HG02759 (cell line): ENCODE data around the gene SPNS2.

ENCODE experiments used
- ATAC-seq: cut with Tn5 transposase; IDR thresholded peaks from one replicate; pipeline ENCODE4 v1.9.1; 2021; ENCODE audit warnings: mild to moderate bottlenecking, moderate library complexity; ENCODE audit not compliant: unreplicated experiment

The SPNS2 gene

DNA sequence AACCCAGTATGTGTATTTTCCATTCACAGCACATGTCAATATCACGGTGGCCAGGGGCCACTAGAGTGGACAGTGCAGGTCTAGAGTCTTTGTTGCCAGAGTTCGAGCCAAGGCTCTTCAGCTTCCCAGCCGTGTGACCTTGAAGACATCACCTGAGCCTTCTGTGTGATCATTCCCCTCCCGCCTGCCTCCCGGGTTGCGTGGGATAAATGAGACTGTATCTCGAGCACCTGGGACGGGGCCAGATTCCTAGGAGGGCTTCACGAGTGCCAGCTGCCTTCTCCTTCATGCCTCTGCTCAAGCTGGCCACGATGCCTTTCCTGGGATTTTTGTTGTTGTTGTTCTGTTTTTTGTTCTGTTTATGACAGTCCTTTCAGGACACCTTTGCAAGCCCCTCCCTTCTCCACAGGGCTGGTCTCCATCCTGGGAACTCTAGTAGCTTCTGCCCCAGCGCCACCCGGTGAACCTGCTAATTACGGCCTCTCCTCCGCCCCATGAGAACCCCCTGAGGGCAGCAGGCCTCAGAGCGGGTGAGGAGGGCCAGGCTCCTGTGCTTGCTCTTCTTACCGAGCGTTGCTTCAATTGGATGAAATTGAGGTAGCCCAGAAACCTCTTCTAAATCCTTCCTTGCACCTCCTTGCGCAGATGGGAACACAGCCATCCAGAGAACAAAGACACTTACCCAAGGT, 3.9 kb downstream of the SPNS2 start:
- no peak for ATAC-seq

DNA sequence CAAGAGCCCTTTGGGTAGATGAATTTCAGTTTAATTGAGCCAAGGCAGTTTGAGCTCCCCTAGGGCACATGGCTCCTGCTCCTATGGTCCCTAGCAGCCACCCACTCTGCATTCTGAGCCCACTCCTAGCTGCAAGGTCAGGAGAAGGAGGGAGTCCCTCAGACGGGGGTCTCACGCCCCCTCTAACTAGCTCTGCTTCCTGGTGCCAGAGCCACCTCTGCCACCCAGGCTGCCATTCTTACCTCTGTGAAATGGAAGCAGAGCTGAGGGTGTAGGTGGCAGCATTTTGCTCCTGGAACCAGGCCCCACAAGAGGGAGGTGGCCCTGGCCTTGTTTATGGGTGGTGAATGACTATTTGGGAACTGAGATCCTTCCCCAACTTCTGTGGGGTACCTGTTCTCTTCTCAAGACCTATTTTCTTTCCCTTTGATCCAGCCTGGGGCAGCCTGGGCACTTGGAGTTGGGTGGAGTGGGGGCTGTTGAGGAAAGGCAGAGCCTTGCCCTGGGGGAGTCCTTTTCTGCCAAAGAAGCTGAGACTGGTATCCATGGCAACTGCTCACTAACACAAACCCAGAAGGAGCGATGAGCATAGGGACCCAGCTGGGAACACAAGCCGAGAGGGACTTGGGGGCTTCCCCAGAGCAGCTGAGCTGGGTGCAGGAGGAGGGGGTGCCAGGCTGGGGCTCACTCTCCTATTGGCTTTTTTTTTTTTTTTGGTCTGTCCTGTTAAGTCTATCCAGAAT, 4.8 kb downstream of the SPNS2 start:
- no peak for ATAC-seq

DNA sequence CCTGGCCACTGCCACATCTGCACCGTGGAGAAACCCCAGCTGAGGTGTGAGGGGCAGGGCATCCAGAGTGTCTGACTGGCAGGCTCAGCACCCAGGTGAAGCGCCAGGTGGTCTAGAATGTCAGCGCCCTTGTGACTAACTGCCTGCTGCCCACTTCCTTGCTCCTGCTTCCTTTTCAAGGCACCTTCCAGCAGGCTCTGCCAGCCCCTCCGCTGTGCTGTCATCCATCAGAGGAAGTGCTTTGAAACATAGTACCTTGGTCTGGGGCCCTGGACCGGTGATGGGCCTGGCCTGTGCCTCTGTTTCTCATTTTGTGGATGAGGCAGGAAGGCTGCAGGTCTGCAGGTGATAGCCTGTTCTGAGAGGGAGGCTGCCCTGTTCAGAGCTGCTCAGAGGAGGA, 5.5 kb downstream of the SPNS2 start:
- no peak for ATAC-seq

DNA sequence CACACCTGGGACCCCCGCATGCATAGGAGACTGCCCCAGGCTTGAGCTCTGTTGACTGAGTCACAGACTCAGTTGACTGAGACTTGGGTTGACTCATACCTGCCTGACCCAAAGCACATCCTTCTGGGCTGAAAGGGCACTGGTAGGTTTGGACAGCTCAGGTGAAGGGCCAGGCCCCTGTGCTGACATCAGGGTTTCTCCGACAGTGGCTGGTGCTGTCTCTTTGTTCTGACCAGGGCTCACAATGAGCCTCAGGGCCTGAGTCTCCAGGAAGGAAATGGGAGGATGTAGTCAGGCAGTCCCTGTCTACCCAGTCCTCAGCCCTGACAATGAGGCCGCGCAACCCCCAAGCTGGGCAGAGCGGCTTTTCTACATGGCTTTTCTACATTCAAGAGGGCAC, 6.5 kb downstream of the SPNS2 start:
- ATAC-seq: no peak

DNA sequence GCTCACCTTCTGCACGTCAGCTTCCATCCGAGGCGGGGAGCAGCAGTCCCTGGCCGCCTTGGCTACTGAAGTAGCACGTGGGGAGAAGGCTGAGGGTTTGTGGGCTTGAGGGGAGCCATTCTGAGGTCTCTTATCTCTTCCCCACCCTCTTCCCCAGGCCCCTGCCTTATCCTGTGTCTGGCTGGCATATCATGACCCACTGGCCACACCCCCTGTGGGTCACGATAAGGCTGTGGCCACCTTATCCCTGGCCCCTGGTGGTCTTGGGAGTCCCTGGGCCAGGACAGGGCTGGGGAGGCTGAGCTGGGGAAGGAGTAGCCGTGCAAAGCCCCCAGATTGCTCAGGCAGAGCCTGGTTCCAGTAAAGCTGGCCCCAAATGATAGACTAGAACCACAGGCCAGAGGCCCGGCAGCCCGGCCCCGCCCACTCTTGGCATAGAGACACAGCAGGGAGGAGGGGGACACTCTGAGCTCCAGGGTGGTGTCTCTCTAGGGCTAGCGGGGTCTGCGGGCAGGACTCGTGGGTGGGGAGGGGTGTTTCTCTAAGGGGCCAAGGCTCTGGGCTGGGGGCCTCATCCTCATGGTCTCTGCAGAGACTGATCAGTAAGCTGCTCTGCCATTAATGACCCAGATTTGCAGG, 7.6 kb downstream of the SPNS2 start:
- ATAC-seq: no peak

DNA sequence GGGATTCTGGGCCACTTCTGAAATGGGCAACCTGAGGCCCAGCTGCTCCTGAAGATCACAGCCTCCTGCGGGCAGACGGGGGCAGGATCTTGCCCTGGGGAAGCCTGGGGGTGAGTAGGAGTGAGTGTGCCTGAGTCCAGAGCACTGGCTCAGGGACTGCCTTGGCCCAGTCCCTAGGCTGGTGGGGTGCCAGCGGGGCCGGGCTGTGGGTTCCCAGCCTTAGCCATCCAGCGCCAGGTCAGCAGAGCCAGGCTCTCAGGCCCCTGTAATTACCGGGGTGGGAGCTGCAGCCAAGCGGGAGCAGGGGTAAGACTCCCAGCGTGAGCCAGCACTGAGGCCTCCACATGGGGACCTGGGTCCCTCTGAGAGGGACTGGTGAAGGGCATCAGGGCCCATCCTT, 8.2 kb downstream of the SPNS2 start:
- ATAC-seq: no peak

DNA sequence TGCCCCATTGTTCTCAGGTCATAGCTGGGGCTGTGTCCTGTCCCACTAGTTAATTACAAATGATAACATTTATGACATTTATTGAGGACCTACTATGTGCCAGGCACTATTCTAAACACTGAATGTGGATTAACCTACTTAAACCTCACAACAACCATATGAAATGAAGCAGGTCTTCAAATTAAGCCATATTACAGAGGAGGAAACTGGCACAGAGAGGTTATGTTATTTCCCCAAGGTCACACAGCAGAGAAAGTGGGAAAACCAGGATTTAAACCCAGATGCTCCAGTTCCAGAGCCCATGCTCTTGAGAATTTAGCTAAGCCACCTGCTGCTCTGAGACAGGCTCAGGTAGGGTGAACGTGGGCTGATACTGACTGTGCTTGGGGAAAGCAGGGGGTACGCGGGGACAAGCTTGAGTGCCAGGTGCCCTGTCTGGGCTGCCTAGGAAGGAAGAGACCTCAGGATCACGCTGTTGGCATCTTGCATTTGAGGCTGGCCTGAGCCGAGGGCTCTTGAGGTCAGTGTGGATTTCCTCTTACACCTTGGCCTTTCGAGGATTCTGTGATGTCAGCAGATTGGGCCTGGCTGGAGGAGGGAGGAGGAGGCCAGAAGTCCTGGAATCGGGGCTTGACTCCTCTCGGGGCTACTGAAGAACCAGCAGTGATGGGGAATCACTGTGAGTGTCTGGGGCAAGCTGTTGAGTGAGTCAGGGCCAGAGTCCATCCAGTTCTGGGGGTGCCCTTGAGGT, 8.9 kb downstream of the SPNS2 start:
- ATAC-seq: no peak

DNA sequence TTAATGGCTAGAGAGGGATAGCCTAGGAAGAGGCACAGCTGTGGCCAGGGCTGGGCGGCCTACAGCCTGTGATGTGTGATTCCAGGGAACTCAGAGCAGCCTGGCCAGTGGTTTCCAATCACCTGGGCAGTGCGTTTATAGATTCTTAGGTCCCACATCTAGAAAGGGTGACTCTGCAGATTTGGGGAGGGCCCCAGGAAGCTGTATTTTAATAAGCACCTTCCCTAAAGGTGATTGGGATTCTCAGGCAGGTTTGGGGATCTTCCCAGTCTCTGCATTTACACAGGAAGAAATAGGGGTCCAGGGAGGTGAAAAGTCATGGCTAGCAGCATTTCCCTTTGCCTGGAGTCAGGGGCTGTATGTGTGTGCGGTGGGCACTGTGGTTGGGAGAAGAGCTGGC, 9.5 kb downstream of the SPNS2 start:
- ATAC-seq: no peak

DNA sequence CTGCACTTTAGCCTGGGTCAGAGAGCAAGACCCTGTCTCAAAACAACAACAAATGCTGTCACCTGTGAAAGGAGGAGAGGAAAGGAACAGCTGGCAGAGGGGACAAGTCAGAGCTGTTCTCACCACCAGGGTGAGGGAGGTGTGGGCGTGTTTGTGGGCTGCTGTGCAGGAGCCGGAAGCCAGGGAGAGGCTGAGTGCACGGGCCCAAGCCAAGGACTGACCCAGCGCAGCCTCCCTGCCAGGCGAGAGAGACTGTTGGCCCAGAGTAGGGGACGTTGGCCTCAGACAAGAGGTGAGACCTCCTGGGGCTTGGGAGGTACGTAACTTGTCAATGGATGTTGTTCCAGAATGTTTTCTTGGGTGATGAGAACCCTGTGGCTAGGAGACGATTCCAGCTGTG, 10.7 kb downstream of the SPNS2 start:
- ATAC-seq: no peak

DNA sequence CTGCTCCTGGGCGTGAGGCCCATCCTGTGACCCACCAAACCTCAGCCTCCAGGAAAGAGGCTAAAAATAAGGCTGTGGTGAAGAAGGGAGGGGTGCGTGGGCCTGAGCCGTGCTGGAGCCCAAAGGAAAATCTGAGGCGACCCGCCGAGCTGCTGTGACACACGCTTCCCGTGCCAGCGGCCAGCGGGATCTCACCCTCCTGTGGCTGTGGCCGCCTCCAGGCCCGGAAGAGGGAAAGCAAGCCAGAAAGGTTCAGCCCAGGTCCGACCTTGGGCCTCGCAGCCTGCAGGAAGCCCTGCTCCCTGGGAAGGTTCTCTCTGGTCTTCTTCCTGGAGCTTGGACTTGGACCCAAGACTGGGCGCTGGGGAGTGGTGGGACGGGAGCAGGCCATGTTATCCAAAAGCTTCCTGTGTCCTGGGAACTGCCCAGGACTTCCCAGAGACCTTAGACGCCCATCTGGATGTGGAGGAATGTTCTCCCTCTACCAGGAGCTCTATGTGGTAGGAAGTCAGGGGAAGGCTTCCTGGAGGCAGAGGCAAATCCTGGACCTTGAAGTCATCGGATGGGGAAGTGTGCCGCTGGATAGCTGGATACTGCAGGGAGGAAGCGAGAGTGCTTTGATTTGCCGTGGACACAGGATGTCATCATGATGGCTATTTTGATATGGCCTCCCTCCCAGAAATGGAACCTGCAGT, 11.4 kb downstream of the SPNS2 start:
- ATAC-seq: no peak

DNA sequence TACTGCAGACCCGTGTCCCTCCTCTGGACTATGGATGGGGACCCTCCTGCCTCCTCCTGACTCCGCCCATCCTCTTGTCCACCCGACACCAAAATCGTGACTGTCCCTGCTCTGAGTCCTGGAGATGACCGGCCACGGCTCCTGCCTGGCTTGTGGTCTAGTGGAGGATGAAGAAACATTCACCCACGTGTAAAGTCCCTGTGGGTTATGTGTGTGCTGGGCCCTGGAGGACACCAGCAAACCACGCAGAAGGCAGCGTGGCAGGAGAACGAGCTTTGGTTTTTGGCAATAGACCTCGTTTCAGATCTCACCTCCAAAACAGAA, 11.9 kb downstream of the SPNS2 start:
- no peak for ATAC-seq

DNA sequence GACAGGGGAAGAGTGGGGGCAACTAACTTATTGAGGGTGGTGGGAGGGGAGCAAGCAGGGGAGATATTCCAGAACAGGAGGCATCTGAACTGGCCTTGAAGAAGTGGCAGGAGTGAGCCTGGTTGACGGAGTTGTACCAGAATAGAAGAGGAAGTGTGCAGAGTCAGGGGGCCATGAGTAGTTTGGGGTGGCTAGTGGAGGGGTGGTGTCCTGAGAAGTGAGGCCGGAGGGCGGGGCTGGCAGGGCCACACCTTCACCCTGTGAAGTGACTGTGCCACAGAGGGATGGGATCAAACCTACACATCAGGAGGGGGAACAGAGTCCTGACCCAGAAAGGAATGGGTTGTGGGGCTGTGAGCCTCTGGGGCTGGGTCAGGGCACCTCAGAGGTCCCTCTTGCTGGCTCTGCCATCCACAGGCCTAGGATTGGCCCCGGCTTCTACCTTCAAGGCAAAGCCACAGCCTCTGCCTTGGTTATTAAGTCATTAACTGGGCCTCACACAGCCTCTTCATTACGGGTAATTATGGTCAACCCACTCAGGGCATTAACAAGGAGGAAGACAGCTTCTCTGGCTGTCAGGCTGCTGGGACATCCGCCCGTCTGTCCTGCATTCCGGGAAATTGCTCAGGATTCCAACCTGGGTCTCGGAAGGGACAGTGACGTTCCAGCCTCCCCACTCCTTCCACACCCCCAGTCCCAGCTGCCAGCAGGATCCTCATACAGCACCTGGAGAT, 12.7 kb downstream of the SPNS2 start:
- no peak for ATAC-seq

DNA sequence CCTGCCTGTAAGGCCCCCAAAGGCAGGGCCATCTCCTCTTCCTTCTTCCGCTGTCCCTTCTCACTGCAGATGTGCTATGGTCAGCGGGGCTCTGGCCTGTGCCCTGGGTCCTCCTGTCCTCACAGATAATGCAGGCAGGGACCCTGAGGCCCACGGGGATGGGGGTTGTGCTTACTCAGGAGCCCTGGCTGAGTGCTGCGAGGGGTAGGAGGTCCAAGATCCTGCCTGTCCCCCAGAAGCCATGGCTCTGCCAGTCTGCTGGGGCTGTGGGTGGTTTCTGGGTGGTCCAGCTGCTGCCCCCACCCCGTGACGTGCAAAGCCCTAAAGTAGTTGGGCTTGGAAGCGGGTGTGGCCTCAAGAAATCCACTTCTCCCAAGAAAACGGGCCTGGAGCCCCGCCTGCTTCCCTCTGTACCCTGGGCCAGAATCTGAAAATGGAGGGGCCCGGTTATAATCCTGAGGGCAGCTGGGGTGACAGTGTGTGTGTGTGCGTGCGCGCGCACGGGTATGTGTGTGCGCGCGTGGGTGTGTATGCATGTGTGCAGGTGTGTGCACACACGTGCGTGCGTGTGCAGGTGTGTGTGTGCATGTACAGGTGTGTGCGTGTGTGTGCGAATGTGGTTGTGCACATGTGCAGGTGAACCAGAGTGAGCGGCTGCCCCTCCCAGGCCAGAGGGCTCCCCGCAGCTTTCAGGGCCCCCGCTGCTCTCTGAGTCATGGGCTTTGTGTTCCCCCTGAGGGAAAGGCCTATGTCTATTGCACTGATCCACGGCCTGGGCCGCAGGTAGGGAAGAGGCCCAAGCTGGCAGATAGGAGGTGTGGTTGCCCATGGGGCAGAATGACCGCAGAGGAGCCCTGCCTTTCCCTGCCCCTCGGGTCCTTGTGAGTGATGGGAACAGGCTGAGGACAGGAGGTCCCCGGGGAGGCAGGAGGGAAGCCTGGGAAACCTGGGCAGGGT, 13.8 kb downstream of the SPNS2 start:
- no peak for ATAC-seq

DNA sequence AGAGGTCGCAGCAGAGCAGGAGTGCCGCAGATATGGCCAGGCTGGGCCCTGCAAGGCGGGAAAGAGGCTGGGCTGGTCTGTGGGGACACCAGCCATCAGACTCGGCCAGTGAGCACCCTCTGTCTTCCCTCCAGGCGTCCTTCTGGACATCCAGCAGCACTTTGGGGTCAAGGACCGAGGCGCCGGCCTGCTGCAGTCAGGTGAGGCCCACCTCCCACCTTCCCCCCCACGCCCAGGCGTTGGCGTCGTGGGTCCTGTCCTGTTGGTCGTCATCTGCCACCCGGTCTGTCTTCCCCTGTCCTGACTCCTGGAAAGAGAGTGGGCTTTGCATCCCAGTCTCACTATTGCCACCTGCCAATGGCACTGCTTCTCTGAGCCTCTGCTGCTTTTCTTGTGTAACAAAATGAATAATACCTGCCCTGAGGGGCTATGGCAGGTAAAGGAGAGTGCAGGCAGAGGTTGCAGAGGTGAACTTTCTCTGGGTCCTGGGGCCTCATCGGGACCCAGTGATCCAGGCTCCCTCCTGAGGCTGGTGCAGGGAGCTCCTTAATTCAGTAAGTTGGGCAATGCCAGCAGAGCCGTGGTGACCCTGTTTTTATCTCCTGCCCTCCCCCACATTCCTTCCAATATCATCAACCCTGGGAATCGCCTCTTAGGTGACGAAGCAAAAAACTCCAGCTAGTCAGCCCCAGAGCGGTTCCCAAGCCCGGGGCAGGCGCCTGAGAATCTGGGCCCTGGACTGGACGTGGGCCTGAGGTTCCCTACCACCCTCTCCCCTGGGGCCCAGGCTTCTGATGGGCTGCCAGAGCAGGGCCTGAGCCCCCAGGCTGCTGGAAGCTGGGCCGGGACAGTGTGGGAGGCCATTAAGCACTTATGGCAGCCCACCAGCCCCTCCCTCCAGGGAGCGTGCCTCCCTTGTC, 14.7 kb downstream of the SPNS2 start:
- ATAC-seq: no peak

DNA sequence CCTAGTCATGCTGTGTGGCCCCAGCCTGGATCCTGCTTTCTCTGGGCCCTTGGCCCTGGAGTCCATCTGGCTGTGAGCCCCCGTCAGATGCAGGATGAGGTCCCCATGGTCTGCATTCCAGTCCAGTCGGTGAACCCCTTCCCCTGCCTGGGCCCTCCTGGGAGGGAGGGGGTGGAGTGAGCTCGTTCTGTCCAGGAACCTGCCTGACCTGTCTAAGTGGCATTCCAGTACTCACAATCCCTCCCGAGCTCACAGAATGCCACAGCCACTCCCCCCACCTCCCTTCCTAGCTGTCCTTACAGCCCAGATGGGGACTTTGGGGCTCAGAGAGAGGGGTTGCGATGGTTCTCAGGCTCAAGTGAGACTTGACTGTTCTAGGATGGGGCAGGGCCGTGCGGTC, 15.5 kb downstream of the SPNS2 start:
- ATAC-seq: no peak

DNA sequence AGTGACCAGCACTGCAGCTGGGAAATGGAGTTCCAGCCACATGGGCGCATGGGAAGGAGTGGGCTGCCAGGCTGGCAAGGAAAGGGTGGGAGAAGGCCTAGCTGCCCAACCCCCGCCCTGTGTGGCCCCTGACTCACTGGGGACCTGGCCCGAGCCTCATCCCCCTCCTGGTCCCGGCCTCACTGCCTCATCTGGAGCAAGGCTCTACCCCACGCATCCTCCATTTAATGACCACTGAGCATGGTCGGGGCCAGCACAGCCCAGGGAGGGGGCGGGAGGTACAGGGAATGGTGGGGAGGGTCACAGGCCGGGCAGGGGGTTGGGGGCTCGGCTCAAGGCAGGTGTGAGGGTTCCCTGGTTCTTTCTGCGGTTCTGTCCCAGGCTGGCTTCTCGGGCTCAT, 16.1 kb downstream of the SPNS2 start:
- ATAC-seq: no peak

DNA sequence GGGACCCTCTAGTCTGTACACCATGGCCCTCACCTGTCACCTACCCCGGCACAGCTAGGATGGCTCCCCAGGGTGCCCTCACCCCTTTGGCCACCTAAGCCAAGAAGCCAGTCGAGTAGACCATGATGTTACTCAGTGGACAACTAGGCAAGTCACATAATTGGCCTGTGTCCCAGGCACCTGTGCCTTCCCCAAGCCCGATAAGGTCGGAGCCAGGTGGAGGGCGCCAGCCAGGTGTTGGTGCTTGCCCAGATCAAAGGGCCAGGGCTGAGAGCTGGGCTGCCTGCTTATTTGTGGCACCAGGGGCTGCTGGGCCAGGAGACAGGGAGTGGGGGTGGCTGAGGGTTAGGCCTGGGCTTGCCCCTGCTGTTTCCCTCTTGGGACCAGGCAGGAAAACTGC, 16.8 kb downstream of the SPNS2 start:
- ATAC-seq: no peak

DNA sequence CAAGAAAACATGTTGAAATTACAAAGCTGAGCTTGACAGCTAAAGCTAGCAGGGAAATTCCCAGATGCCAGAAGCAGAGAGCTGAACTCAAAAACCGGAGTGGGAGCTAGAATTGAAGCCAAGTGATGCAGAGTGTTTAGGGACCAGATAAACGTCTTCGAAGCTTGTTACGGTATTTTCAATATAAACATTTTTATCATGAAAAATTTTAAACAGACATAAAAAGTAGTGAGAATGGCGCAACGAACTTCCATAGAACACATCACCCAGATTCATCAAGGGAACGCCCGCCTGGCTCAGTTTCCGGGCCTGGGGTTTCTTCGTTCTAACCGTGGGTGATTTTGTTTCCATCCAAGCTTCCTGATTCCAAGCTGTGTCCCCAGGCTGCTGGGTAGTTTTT, 18.1 kb downstream of the SPNS2 start:
- ATAC-seq: no peak
